HG03457 (cell line): ENCODE data around the gene ZNF385B.
"Not testable (repeated sequence)": the region's sequence is repeated elsewhere in the genome, so short reads cannot be mapped to it uniquely, and the experiment has no call there.

Experiments
- ATAC-seq: cut with Tn5 transposase; IDR thresholded peaks from one replicate; pipeline ENCODE4 v1.9.1; 2021; ENCODE audit warnings: moderate number of reproducible peaks; ENCODE audit not compliant: unreplicated experiment

The ZNF385B gene

GRCh38 chr2:179861416-179862067 lies at the start of gene ZNF385B:
Gene ZNF385B (minus strand): TSS chr2:179861612.
- ATAC-seq = no peak

- ATAC-seq = no peak
These were observed 49.3 kb upstream of the ZNF385B start for GRCh38 chr2:179910735-179911113.

GRCh38 chr2:179909845-179910734 lies 48.7 kb upstream of the ZNF385B start:
- ATAC-seq = no peak

GRCh38 chr2:179900655-179901054 lies 39.2 kb upstream of the ZNF385B start:
- no peak for ATAC-seq

- no peak for ATAC-seq
These were observed 38.3 kb upstream of the ZNF385B start for GRCh38 chr2:179899666-179900065.

- no peak for ATAC-seq
These were observed 37.5 kb upstream of the ZNF385B start for GRCh38 chr2:179898873-179899272.

GRCh38 chr2:179893616-179894015 lies 32.2 kb upstream of the ZNF385B start:
- no peak for ATAC-seq

GRCh38 chr2:179891237-179891636 lies 29.8 kb upstream of the ZNF385B start:
- no peak for ATAC-seq

- ATAC-seq = no peak
These were observed 29.3 kb upstream of the ZNF385B start for GRCh38 chr2:179890666-179891065.

GRCh38 chr2:179888642-179889041 lies 27.2 kb upstream of the ZNF385B start:
- not testable (repeated sequence) for ATAC-seq

GRCh38 chr2:179884193-179884592 lies 22.8 kb upstream of the ZNF385B start:
- no peak for ATAC-seq

GRCh38 chr2:179882851-179883806 lies 21.7 kb upstream of the ZNF385B start:
- ATAC-seq = no peak

GRCh38 chr2:179877601-179878364 lies 16.4 kb upstream of the ZNF385B start:
- no peak for ATAC-seq

- ATAC-seq = no peak
These were observed 14.9 kb upstream of the ZNF385B start for GRCh38 chr2:179876266-179876665.

GRCh38 chr2:179875864-179876263 lies 14.5 kb upstream of the ZNF385B start:
- ATAC-seq = no peak

- ATAC-seq = no peak
These were observed 1.6 kb upstream of the ZNF385B start for GRCh38 chr2:179862898-179863458.

GRCh38 chr2:179861027-179861415 lies 391 bp downstream of the ZNF385B start:
- ATAC-seq = no peak

- no peak for ATAC-seq
These were observed 971 bp downstream of the ZNF385B start for GRCh38 chr2:179860255-179861026.

- ATAC-seq = no peak
These were observed 1.9 kb downstream of the ZNF385B start for GRCh38 chr2:179859523-179859922.
